Erythroblast (primary cell): ENCODE measurements around the gene SRSF4.

Experiments
- GATA1 ChIP-seq: IDR thresholded peaks from 2 replicates; pipeline ENCODE4 v1.6.1; 2011; ENCODE audit warnings: low read depth, mild to moderate bottlenecking, control low read depth, low read length, moderate library complexity
- POLR2A ChIP-seq: IDR thresholded peaks from 2 replicates; pipeline ENCODE4 v1.6.1; 2011; ENCODE audit warnings: mild to moderate bottlenecking, low read length

GRCh38 chr1:29169976-29170375, 11.7 kb downstream of the SRSF4 start:
- TF ChIP-seq POLR2A (no peak), GATA1 (no peak)
